Ishikawa (cell line): ENCODE data around the gene OR4D1.

Experiments used
- CEBPB ChIP-seq: IDR thresholded peaks from 2 replicates; pipeline ENCODE4 v1.6.1; 2012
- CREB1 ChIP-seq: IDR thresholded peaks from 2 replicates; pipeline ENCODE4 v1.6.1; 2012; ENCODE audit warnings: low read depth
- EGR1 ChIP-seq: IDR thresholded peaks from 2 replicates; pipeline ENCODE4 v1.6.1; 2012
- EP300 ChIP-seq: IDR thresholded peaks from 2 replicates; pipeline ENCODE4 v1.6.1; 2012; ENCODE audit warnings: borderline replicate concordance
- MAX ChIP-seq: IDR thresholded peaks from 2 replicates; pipeline ENCODE4 v1.6.1; 2012
- NFIC ChIP-seq: IDR thresholded peaks from 2 replicates; pipeline ENCODE4 v1.6.1; 2012
- RAD21 ChIP-seq: IDR thresholded peaks from 2 replicates; pipeline ENCODE4 v1.6.1; 2012; ENCODE audit warnings: low read depth
- REST ChIP-seq: IDR thresholded peaks from 2 replicates; pipeline ENCODE4 v1.6.1; 2012; ENCODE audit warnings: low read depth, mild to moderate bottlenecking
- TAF1 ChIP-seq: IDR thresholded peaks from 2 replicates; pipeline ENCODE4 v1.6.1; 2012; ENCODE audit warnings: low read depth, mild to moderate bottlenecking
- TCF12 ChIP-seq: IDR thresholded peaks from 2 replicates; pipeline ENCODE4 v1.6.1; 2012; ENCODE audit warnings: low read depth
- TEAD4 ChIP-seq: IDR thresholded peaks from 2 replicates; pipeline ENCODE4 v1.6.1; 2012
- ZBTB7A ChIP-seq: IDR thresholded peaks from 2 replicates; pipeline ENCODE4 v1.6.1; 2012; ENCODE audit warnings: low read depth

- TF ChIP-seq TCF12 = no peak
- no peak for TF ChIP-seq CEBPB
- no peak for TF ChIP-seq RAD21
- no peak for TF ChIP-seq EGR1
- no peak for TF ChIP-seq TAF1
- TF ChIP-seq MAX = no peak
- TF ChIP-seq REST = no peak
- no peak for TF ChIP-seq EP300
- no peak for TF ChIP-seq TEAD4
- TF ChIP-seq CREB1 = no peak
- TF ChIP-seq ZBTB7A = no peak
- TF ChIP-seq NFIC = no peak
Measured at GRCh38 chr17:58204796-58205195, 56.6 kb downstream of the OR4D1 start.
